Activated B cell treated with CpG ODN at 0.5 μM for 24 hours (primary cell): ENCODE data around the gene FANK1. TPM values are rescaled to one million over a fixed set of nuclear protein-coding genes. Genes with fewer than 3 reads are reported as not detected.

ENCODE experiments used
- ATAC-seq: fragments of 200-7000 bp; cut with Tn5 transposase; one replicate; pipeline ENCODE4 v1.10.0; 2021; ENCODE audit warnings: low read depth, mild to moderate bottlenecking, moderate library complexity
- CTCF ChIA-PET: fragments of 350-600 bp; sonication (Branson Sonifier 250); formaldehyde crosslinking; loops from one replicate; lab custom pipeline; 2021; ENCODE audit warnings: antibody characterized with exemption; lab: Charles Lee
- POLR2A ChIA-PET: fragments of 350-600 bp; sonication (Branson Sonifier 250); formaldehyde crosslinking; loops from one replicate; lab custom pipeline; 2021; ENCODE audit warnings: antibody characterized with exemption; lab: Charles Lee
- DNase-seq: peaks from one replicate; pipeline ENCODE4 v3.0.0; 2022
- H3K27ac Mint-ChIP-seq: one replicate; pipeline ENCODE4 v1.8.0; 2020; ENCODE audit warnings: mixed read lengths
- H3K27me3 Mint-ChIP-seq: one replicate; pipeline ENCODE4 v1.8.0; 2021; ENCODE audit warnings: mixed read lengths
- H3K36me3 Mint-ChIP-seq: one replicate; pipeline ENCODE4 v1.8.0; 2021; ENCODE audit warnings: low read depth, mixed read lengths
- H3K4me1 Mint-ChIP-seq: one replicate; pipeline ENCODE4 v1.8.0; 2021; ENCODE audit warnings: mixed read lengths
- H3K4me3 Mint-ChIP-seq: one replicate; pipeline ENCODE4 v1.8.0; 2020; ENCODE audit warnings: mild to moderate bottlenecking, mixed read lengths
- H3K9me3 Mint-ChIP-seq: one replicate; pipeline ENCODE4 v1.8.0; 2020; ENCODE audit warnings: mixed read lengths
- intact Hi-C: fragments of 100-400 bp; cut with micrococcal nuclease; formaldehyde crosslinking; loops from one replicate; pipeline ENCODE4 v1.15.1; 2024
- total RNA-seq: library from RNA; stranded (reverse); gene quantifications from 2 replicates; pipeline ENCODE4 v1.2.3, GENCODE V29; 2022
- TF ChIP-seq, protein P1 (sequence below): fragments of 200-600 bp; IDR thresholded peaks from one replicate; pipeline ENCODE4 v1.8.0; 2022; ENCODE audit warnings: antibody characterized with exemption, mild to moderate bottlenecking

FANK1 gene
- total RNA-seq, 1 donor from 2014 or later, result 0.42 TPM

DNA sequence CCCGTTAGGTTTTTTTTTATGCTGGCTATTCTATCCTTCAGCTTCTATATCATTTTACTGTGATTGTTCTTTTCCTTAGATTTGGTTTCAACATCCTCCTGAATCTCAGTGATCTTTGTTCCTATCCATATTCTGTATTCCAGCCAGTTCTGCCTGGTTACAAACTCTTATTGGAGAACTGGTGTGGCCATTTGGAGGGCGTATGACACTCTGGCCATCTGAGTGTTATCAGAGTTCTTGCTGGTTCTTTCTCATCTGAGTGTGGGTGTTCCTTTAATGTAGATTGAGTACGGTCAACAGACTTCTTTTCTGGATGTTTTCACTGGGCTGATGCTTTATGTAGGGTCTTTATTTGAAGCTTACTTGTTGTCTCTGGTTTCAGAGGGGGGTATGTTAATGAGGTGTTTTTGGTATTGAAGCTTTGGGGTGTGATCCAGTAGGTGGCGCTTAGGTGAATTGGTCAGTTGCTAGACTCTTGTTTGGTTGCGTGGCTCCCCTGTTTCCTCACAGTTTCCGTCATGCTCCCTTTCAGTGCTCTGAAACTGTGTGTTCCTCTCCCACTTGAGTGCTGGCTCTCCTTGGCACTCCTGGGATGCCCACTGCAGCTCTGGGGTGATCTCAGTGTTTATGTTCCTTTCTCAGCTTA is 80.7 kb downstream of the FANK1 start:
- TF ChIP-seq, protein P1, sequence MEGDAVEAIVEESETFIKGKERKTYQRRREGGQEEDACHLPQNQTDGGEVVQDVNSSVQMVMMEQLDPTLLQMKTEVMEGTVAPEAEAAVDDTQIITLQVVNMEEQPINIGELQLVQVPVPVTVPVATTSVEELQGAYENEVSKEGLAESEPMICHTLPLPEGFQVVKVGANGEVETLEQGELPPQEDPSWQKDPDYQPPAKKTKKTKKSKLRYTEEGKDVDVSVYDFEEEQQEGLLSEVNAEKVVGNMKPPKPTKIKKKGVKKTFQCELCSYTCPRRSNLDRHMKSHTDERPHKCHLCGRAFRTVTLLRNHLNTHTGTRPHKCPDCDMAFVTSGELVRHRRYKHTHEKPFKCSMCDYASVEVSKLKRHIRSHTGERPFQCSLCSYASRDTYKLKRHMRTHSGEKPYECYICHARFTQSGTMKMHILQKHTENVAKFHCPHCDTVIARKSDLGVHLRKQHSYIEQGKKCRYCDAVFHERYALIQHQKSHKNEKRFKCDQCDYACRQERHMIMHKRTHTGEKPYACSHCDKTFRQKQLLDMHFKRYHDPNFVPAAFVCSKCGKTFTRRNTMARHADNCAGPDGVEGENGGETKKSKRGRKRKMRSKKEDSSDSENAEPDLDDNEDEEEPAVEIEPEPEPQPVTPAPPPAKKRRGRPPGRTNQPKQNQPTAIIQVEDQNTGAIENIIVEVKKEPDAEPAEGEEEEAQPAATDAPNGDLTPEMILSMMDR, result no peak
- Mint-ChIP-seq H3K9me3 (no peaks in the 10 kb centered on the region), H3K27ac (no peak overlapping the region), H3K27me3 (peaks cover 10% of the 10 kb centered on the region), H3K36me3 (no peaks in the 10 kb centered on the region), H3K4me3 (no peak overlapping the region), H3K4me1 (peaks cover 2% of the 10 kb centered on the region)
- CTCF ChIA-PET, result interaction anchor here (0.6 to 2.7 kb wide), 4 partner anchors 114 to 527 kb away, joined by 3 to 12 read pairs (median 8); no protein-coding TSS in a partner anchor
- DNase-seq (no peak), ATAC-seq (no peak)
- POLR2A ChIA-PET, result no interaction called here
- intact Hi-C loops, result loop anchor here (1.0 kb wide), 1 partner anchor 527 kb away; no protein-coding TSS in a partner anchor

DNA sequence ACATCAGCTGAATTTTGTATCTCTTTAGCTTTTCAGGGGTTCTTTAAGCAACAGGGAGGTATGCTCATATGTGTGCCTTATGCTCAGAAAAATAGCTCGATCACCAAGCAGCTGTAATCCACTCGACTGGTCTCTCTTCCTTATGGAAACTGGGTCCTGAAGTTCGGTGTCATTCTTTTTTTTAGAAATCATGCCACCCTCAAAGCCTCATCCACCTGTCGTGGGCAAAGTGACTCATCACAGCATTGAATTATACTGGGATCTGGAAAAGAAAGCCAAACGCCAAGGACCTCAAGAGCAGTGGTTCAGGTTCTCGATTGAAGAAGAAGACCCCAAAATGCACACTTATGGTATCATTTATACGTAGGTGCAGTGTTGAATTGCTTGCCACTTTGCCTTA is 83.6 kb downstream of the FANK1 start:
- Mint-ChIP-seq H3K27me3 (peaks cover 11% of the 10 kb centered on the region), H3K4me1 (peaks cover 23% of the 10 kb centered on the region), H3K4me3 (no peak overlapping the region), H3K9me3 (no peaks in the 10 kb centered on the region), H3K27ac (no peak overlapping the region), H3K36me3 (no peaks in the 10 kb centered on the region)
- ATAC-seq, result no peak
- intact Hi-C loops, result loop anchor here (5.0 to 10.0 kb wide), 2 partner anchors 205 to 1872 kb away; no protein-coding TSS in a partner anchor
- no peak for DNase-seq
- CTCF ChIA-PET, result interaction anchor here (0.6 to 6.9 kb wide), 6 partner anchors 13 to 618 kb away, joined by 3 to 60 read pairs (median 4); no protein-coding TSS in a partner anchor
- TF ChIP-seq, protein P1, result no peak
- POLR2A ChIA-PET, result no interaction called here

DNA sequence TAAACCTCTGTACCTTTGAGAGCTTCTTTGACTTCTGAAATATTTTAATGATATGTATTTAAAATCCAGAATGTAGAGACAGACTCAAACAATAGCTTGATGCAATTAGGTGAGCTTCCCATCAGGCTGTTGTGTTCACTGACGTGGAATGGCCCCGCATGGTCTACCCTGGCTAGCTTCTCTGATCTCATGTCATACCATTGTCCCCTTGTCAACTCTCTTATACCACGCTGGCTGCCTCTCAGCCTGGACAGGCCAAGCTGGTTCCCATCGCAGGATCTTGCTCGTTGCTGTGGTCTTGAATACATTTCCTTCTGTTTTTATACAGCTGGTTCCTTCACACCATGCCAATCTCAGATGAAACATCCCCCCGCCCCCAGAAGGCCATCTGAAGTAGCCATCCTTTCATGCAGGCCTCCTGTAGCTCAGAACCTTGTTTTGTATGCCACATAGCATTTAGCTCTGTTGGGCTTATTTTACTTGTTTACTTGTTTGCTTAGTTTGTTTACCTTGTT is 84.2 kb downstream of the FANK1 start:
- Mint-ChIP-seq H3K4me1 (peaks cover 26% of the 10 kb centered on the region), H3K9me3 (no peaks in the 10 kb centered on the region), H3K36me3 (no peaks in the 10 kb centered on the region), H3K27ac (no peak overlapping the region), H3K4me3 (no peak overlapping the region), H3K27me3 (peaks cover 11% of the 10 kb centered on the region)
- ATAC-seq (no peak), DNase-seq (no peak)
- ChIA-PET CTCF (interaction anchor here (1.2 to 6.9 kb wide), 5 partner anchors 13 to 523 kb away, joined by 3 to 60 read pairs (median 4); no protein-coding TSS in a partner anchor), POLR2A (no interaction called here)
- TF ChIP-seq, protein P1, result no peak
- intact Hi-C loops, result loop anchor here (5.0 to 10.0 kb wide), 2 partner anchors 204 to 1872 kb away; no protein-coding TSS in a partner anchor

DNA sequence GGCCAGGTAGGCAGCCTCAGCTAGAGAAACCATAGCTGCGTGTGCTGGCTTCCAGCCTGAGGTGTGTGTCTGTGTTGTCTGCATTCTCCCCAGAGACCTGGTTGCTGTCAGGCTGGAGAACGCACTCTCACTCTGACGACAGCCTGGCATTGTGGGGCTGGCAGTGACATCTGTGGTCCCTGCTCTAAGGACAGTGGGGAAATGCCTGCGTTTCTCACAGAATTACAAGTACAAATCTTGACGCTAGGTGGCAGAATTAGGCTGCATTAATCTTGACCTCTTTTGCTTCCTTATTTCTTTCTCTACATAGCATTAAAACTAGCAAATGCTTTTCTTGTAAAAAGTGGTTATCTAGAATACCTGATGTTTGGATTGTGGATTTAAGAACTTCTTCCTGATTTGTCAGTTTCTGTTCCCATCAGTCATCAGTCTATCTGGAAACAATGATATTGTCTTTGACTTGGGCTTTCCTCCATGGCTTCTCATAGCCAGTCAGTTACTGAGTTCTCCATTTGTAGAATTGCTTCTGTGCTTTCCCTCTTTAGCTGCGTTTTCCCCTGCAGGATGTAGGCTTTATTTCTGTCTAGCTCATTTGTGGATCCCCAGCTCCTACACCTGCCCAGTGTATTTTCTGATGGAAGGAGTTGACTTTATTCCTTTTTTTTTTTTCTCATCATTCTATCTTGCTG is 86.0 kb downstream of the FANK1 start:
- Mint-ChIP-seq H3K4me1 (peaks cover 37% of the 10 kb centered on the region), H3K36me3 (no peaks in the 10 kb centered on the region), H3K9me3 (no peaks in the 10 kb centered on the region), H3K4me3 (no peak overlapping the region), H3K27me3 (peaks cover 5% of the 10 kb centered on the region), H3K27ac (peak overlapping the region; percentile 64)
- ChIA-PET CTCF (interaction anchor here (0.7 to 6.9 kb wide), 17 partner anchors 11 to 1871 kb away, joined by 3 to 60 read pairs (median 4); no protein-coding TSS in a partner anchor), POLR2A (interaction anchor here (1.2 to 1.3 kb wide), 2 partner anchors 54 to 59 kb away, joined by 5 to 8 read pairs; no protein-coding TSS in a partner anchor)
- TF ChIP-seq, protein P1, result no peak
- intact Hi-C loops, result loop anchor here (1.0 to 10.0 kb wide), 9 partner anchors 54 to 1870 kb away; no protein-coding TSS in a partner anchor
- ATAC-seq, result peak; percentile 85
- DNase-seq, result peak; percentile 31
